GM21529 (cell line): ENCODE data around the gene DEF6.

Experiments
- ATAC-seq: cut with Tn5 transposase; IDR thresholded peaks from one replicate; pipeline ENCODE4 v1.9.1; 2021; ENCODE audit not compliant: unreplicated experiment

DEF6 gene

DNA sequence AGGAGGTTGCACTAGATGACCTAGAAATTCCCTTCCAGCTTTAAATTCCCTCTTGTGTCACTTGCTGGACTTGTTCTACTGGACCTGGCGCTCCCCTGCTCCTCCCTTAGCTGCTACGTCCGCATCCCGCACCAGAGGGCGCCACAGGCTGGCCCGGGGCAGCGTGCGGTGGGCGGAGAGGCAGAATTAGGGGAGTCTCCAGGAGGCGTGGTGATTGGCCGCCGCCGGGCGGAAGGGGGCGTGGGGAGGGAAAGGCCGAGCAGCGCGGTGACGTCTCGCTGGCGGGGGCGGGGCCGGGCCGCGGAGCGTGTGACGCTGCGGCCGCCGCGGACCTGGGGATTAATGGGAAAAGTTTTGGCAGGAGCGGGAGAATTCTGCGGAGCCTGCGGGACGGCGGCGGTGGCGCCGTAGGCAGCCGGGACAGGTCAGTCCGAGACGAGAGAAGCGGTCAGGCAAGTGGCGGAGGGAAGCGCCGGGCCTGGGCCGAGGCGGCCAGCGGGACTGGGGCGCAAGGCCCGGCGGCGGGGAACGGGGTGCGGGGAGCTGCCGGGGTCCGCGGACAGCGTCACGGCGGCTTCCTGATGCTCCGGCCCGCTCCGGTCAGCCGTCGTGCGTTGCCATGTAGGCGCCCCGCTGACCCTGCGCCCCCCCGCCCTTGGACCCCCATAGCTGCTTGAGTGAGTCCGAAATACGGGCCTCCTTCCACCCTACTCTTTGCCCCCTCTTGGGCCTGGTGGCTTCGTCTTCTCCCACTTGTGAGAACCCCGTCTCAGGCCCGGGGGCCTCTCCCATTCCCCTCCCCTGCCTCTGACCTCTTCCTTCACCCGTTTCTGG is 44.9 kb downstream of the DEF6 start, which contains the start of gene PPARD:
Gene PPARD (plus strand): TSS at position 301 of the 834 bp plus-strand sequence. CDS start 68,530 bp downstream, outside the sequence.
- ATAC-seq: peak; percentile 97

DNA sequence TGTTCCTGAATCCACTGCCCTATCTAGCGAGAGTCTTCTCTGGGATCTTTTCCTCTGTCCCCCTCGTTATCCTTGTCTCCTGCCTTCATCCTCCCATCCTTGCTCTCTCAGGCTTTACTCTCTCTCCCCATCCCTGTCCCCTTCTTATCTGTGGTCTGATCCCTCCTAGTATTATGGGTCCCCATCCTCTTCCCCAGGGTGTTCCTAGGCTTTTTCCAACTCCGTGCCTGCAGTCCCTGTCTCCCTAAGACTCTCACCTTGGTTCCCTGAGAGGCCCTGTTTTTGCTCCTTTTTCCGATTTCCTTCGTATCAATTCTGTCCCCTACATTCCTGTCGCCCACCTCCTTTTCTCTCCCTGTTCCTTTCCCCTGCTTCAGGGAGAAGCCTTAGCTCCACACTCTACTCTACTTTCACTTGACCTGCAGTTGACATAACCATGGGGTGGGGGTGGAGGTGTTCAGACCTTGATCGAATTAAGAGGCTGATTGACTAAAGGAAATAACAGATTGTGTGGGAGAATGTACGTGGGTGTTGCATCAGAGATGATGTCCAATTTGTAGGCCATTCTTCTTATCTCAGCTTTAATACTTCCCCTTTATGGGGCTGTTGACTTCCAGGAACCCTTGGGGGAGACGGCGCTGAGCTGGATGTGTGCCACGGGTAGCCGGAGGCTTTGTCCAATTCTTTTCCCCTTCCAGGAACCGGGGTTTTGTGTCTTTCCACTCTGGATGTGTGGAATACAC is 45.6 kb downstream of the DEF6 start:
- no peak for ATAC-seq

GRCh38 chr6:35343835-35344550 is 46.4 kb downstream of the DEF6 start:
- ATAC-seq: no peak

GRCh38 chr6:35351422-35351821 is 53.8 kb downstream of the DEF6 start:
- no peak for ATAC-seq

- no peak for ATAC-seq
Observed at GRCh38 chr6:35352735-35353134, 55.1 kb downstream of the DEF6 start.

DNA sequence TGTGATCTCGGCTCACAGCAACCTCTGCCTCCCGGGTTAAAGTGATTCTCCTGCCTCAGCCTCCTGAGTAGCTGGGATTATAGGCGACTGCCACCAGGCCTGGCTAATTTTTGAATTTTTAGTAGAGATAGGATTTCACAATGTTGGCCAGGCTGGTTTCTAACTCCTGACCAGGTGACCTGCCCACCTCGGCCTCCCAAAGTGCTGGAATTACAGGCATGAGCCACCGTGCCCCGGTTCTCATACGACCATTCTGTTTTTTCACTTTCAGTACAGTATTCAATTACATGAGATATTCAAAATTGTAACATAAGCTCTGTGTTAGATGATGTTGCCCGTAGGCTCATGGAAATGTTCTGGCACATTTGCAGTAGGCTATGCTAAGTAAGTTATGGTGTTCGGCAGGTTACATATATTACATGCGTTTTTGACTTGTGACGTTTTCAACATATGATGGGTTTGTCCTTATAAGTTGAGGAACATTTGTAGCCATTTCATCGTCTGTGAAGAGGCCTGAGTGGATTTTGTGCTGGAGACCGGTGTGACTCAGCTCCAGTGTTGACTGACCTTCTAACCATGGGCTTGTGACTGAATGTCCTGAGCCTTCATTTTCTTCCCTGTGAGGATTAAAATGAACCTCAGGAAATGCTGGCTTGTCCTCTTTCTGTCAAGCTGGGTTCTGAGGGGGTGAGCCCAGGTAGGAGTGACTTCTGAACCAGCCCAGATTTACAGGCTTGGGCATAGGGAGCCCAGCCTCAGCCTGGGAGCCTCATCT is 56.9 kb downstream of the DEF6 start:
- no peak for ATAC-seq

- ATAC-seq: no peak
Observed at GRCh38 chr6:35356391-35356790, 58.8 kb downstream of the DEF6 start.

DNA sequence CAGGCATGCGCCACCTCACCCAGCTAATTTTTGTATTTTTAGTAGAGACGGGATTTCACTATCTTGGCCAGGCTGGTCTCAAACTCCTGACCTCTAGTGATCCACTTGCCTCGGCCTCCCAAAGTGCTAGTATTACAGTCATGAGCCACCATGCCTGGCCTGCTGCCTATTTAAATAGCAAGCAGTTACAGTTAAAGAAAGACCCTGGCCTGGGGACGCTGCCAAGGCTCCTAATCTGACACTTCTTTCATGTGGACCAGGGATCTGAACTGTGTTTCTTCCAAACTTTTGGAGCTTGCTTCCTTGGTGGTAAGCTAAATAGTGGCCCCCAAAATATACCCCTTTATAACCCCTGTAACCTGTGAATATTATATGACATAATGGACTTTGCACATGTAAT is 60.1 kb downstream of the DEF6 start:
- ATAC-seq: no peak

GRCh38 chr6:35358086-35358485 is 60.5 kb downstream of the DEF6 start:
- no peak for ATAC-seq

GRCh38 chr6:35359346-35359743 is 61.7 kb downstream of the DEF6 start:
- no peak for ATAC-seq

- ATAC-seq: no peak
Observed at GRCh38 chr6:35359744-35360348, 62.2 kb downstream of the DEF6 start.

DNA sequence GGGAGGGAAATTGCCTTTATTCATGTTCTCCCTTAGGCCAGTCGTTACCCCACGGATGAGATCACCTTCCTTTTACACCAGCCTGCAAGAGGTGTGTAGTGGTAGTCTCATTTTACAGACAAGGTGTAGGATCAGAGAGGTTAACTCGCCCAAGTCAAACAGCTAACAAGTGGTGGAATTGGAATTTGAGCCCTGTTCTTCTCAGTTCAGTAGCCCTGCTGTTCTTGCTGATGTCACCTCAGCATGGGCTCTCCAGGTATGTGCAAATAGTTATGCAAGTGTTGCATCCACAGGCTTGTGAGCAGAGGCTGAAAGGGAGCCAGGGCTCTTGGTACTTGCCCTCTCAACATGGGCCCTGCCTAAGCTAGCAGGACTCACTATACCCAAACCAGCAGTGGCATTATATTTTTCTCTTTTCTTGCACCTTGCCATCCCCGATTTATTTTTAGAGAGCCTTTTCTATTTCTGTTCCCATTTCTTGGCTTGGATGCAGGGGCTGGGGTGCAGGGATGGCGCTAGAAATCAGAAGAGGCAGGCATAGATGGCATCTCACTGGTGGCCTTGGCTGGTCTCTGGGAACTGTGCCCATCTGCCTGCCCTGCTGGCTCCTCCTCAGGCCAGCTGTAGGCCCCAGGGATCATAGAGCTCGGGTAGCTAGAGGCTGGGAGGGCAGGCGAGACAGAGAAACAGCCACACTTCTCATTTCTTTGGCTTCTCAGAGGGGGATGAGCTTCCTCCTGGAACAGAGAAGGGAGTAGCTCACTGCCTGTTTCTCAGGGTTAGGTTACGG is 62.9 kb downstream of the DEF6 start:
- ATAC-seq: no peak

DNA sequence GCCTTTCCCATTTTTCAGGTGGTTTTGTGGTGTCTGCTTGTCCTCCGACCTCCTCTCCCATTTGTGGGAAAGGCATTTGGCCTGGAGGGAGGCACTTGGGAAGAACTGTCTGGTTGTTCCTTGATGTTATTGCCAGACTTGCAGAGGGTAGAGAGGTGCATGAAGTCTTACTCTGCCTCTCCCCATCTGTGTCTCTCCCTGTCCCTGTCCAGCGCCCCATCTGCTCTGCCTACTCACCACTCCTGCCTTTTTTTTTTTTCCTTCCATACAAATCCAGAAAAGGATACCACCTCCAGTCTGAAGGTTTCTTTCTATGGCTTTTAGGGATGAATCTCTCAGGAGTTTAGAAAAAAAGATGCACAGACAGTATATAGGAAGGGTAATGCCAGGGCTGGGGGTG is 64.6 kb downstream of the DEF6 start:
- no peak for ATAC-seq

- no peak for ATAC-seq
Observed at GRCh38 chr6:35363293-35363750, 65.7 kb downstream of the DEF6 start.

GRCh38 chr6:35365594-35366203 is 68.1 kb downstream of the DEF6 start:
- no peak for ATAC-seq

DNA sequence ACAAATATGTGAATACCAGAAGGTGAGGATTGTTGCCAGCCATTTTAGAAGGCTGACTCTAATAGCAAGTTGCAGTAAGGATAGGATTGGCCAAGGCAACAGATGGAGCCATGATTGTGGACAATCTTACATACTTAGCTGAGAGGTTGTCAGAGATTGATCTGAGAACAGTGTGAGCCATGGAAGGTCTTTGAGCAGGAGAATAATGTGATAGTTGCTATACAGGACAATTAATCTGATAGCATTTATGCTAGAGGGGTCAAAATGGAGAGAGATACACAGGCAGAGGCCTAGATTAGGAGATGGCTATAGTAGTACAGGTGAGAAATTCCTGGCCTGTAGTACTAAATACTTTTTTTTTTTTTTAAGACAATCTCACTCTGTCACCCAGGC is 68.6 kb downstream of the DEF6 start:
- ATAC-seq: no peak

DNA sequence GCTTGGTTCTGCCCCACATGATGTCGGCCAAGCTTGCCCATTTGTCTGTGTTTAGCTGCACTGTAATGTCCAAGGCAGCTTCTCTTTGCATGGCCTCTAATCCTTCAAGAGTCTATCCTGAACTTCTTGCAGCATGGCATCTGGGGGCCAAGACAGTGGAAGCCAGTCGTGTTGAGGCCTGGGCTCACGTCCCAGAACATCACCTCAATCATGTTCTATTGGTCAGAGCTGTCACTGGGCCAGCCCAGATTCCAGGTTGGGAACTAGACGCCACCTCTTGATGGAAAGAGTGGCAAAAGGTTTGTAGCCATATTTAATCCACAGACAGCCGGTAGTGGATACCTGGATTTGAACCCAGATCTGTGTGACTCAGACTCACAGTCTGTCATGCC is 70.0 kb downstream of the DEF6 start:
- no peak for ATAC-seq

GRCh38 chr6:35368038-35368887 is 70.6 kb downstream of the DEF6 start:
- no peak for ATAC-seq
